Transverse colon (tissue), 3 donors: Measurements from ENCODE around the gene KCTD17.

Source experiments
- EP300 ChIP-seq: sonication (generic); formaldehyde crosslinking; IDR thresholded peaks from one replicate; pipeline ENCODE4 v1.6.1; 2017; ENCODE audit warnings: antibody characterized with exemption, low read depth
- POLR2A ChIP-seq: fragments of 450-650 bp; IDR thresholded peaks from one replicate; pipeline ENCODE4 v1.6.1; 2016; ENCODE audit warnings: antibody characterized with exemption, mild to moderate bottlenecking, moderate library complexity
- TF ChIP-seq, protein P1 (sequence below), 5 experiments: fragments of 200-600 bp in 3 of 5; fragments of 450-650 bp in 2 of 5; sonication (generic) in 3 of 5; IDR thresholded peaks; 1 replicate in 2 of 5; 2 replicates in 3 of 5; pipeline ENCODE4 v1.5.1; 2016 to 2017; ENCODE audit warnings: antibody characterized with exemption in 5 of 5, inconsistent platforms in 3 of 5, mild to moderate bottlenecking in 2 of 5, moderate library complexity in 1 of 5

DNA sequence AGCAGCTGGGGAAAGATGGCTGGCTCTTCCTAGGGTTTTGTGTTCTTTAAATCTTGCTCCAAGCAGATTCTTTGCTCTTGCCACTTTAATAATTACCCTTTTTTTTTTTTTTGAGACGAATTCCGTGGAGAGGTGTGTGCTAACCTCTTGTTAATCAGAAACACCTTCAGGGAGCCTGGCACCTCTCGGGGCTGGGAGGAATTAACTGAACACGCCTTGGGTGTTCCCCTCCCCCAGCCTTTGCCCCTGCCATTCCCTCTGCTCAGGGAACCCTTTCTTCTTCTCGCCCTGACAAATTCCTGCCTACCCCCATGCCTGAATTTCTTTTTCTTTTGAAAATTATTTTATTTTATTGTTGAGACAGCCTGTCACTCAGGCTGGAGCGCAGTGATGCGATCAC lies 40.5 kb downstream of the KCTD17 start:
- TF ChIP-seq EP300 (no peak), POLR2A (no peak)
- TF ChIP-seq, protein P1, sequence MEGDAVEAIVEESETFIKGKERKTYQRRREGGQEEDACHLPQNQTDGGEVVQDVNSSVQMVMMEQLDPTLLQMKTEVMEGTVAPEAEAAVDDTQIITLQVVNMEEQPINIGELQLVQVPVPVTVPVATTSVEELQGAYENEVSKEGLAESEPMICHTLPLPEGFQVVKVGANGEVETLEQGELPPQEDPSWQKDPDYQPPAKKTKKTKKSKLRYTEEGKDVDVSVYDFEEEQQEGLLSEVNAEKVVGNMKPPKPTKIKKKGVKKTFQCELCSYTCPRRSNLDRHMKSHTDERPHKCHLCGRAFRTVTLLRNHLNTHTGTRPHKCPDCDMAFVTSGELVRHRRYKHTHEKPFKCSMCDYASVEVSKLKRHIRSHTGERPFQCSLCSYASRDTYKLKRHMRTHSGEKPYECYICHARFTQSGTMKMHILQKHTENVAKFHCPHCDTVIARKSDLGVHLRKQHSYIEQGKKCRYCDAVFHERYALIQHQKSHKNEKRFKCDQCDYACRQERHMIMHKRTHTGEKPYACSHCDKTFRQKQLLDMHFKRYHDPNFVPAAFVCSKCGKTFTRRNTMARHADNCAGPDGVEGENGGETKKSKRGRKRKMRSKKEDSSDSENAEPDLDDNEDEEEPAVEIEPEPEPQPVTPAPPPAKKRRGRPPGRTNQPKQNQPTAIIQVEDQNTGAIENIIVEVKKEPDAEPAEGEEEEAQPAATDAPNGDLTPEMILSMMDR (IDR thresholded peaks at IDR 0.05) = no peak
